UCSD-AML1 (cell line): ENCODE measurements around the gene DYRK4.

Experiments used
- DNase-seq: peaks from one replicate; lab custom pipeline; 2025; ENCODE audit not compliant: unreplicated experiment; lab: John Stamatoyannopoulos, UW

DYRK4 gene

GRCh38 chr12:4610481-4610880 lies 48.5 kb downstream of the DYRK4 start:
- DNase-seq = no peak

GRCh38 chr12:4615667-4616066 lies 53.7 kb downstream of the DYRK4 start:
- no peak for DNase-seq

- DNase-seq = no peak
Observed at GRCh38 chr12:4621511-4621910, 59.5 kb downstream of the DYRK4 start.

GRCh38 chr12:4626543-4626942 lies 64.5 kb downstream of the DYRK4 start:
- DNase-seq = no peak

- no peak for DNase-seq
Observed at GRCh38 chr12:4628406-4628805, 66.4 kb downstream of the DYRK4 start.

GRCh38 chr12:4630262-4630661 lies 68.3 kb downstream of the DYRK4 start:
- DNase-seq = no peak

- no peak for DNase-seq
Observed at GRCh38 chr12:4643747-4644146, 81.7 kb downstream of the DYRK4 start.

GRCh38 chr12:4645023-4645422 lies 83.0 kb downstream of the DYRK4 start:
- DNase-seq = no peak

GRCh38 chr12:4648104-4648500 lies 86.1 kb downstream of the DYRK4 start:
- DNase-seq = no peak

- peak; percentile 76 for DNase-seq
Observed at GRCh38 chr12:4648501-4649357, 86.7 kb downstream of the DYRK4 start, which contains the start of the genes AKAP3 and NDUFA9. TSS of gene AKAP3 (minus strand) at chr12:4649051. CDS start at chr12:4638196, 10,855 bp downstream. TSS of gene NDUFA9 (plus strand) at chr12:4649114. CDS start at chr12:4649127, 13 bp downstream.

GRCh38 chr12:4649358-4649661 lies 87.3 kb downstream of the DYRK4 start:
- no peak for DNase-seq

- no peak for DNase-seq
Observed at GRCh38 chr12:4653257-4653656, 91.2 kb downstream of the DYRK4 start.

- DNase-seq = no peak
Observed at GRCh38 chr12:4653691-4654090, 91.7 kb downstream of the DYRK4 start.
